ENCODE results near the gene MARCHF10.

- no peak for TF ChIP-seq CTCF (IDR thresholded peaks at IDR 0.05)
- TF ChIP-seq POLR2A (IDR thresholded peaks at IDR 0.05): no peak
Measured at GRCh38 chr17:62848334-62848733, 40.2 kb upstream of the MARCHF10 start.

Data from ovary (tissue), 3 donors.